ENCODE measurements around the gene PPP2R3A.
A peak's percentile ranks its signal among the peaks of the same experiment; 100 is the strongest.
"Not testable (repeated sequence)": the region's sequence is repeated elsewhere in the genome, so short reads cannot be mapped to it uniquely, and the experiment has no call there.

PPP2R3A gene

DNA sequence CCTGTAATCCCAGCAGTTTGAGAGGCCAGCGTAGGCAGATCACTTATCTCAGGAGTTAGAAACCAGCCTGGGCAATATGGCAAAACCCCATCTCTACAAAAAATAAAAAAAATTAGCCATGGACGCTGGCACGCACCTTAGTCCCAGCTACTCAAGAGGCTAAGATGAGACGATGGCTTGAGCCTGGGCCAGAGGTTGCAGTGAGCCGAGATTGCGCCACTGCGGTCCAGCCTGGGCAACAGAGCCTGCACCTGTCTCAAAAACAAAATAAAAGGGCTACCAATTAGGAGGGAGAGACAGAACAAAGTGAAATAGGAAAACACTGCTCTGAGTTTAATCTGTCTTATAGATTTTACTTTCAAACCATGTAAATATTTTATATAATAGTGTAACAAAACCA is 196.8 kb downstream of the PPP2R3A start:
- no peak for DNase-seq

- DNase-seq, result not testable (repeated sequence)
These were observed 198.1 kb downstream of the PPP2R3A start for GRCh38 chr3:136163607-136164006.

- no peak for DNase-seq
These were observed 201.0 kb downstream of the PPP2R3A start for GRCh38 chr3:136166507-136166906.

DNA sequence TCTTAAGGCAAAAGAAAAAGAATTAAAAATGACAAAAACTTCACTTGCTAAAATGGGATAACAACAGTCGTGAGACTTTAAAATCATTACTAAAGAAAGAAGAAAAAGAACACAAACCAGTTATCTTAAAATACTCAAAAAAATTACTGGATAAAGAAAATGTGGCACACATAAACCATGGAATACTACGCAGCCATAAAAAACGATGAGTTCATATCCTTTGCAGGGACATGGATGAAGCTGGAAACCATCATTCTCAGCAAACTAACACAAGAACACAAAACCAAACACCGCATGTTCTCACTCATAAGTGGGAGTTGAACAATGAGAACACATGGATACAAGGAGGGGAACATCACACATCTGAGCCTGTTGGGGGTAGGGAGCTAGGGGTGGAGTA is 202.7 kb downstream of the PPP2R3A start:
- DNase-seq, result not testable (repeated sequence)

- no peak for DNase-seq
These were observed 205.6 kb downstream of the PPP2R3A start for GRCh38 chr3:136171097-136171542.

- no peak for DNase-seq
These were observed 208.5 kb downstream of the PPP2R3A start for GRCh38 chr3:136173939-136174490.

DNA sequence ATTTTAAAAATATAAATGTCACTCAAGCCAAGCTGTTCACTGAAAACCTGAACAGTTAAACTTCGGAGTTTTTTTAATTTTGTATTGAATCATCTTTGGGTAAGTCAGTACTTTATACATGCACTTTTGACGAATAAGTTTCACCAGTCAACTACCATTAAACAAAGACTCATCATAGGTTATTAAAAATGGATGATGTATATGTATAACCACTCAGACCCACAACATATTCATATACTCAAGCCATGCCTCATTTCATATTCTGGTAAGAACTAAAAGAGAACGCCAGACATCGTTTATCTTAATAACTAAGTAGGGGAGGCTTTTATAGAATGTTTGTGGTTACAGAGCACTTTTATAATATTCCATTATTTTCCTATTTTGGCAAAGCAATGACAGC is 212.3 kb downstream of the PPP2R3A start:
- no peak for DNase-seq

- DNase-seq, result no peak
These were observed 216.2 kb downstream of the PPP2R3A start for GRCh38 chr3:136181741-136182140.

DNA sequence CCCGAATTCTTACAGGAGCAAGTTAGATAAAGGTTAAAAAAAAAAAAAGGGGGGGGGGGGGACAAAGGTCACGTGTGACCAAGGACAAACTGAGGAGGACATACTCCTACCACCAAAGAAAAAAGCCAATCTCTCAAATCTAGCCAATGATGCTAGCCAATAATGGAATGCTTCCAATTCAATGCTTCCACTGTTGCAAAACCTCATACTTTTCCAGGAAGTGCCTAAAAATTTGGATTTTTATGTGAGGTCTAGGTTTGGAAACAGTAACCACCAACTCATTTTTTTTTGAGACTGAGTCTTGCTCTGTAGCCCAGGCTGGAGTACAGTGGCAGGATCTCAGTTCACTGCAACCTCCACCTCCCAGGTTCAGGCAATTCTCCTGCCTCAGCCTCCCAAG is 219.2 kb downstream of the PPP2R3A start:
- no peak for DNase-seq

GRCh38 chr3:136186344-136186743 is 220.8 kb downstream of the PPP2R3A start:
- no peak for DNase-seq

DNA sequence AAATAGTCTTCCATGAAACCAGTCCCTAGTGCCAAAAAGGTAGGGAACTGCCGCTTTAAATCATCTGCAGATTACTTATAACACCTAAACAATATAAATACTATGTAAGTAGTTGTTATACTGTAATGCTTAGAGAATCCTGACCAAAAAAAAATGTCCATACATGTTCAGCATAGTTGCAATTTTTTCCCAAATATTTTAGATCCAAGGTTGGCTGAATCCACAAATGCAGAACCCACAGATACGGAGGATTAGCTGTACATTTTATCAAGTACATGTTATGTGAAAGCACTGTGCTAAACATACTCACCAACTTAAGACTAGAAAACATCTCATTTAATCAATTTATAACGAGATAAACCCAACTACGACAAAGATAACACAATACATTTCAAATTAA is 221.3 kb downstream of the PPP2R3A start:
- DNase-seq, result no peak

- DNase-seq, result no peak
These were observed 222.3 kb downstream of the PPP2R3A start for GRCh38 chr3:136187868-136188267.

DNA sequence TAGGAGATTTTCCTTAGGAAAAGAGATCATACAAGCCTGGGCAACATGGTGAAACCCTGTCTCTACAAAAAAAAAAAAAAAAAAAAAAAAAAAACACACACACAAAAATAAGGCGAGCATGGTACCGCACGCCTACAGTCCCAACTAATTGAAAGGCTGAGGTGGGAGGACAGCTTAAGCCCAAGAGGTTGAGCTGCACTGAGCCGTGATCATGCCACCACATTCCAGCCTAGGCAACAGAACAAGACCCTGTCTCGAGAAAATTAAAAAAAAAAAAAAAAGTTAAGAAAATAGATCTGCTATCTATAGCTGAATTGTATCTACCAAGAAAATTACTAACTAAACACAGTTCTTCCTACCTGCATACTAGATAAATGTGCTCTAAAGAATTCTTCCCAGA is 223.5 kb downstream of the PPP2R3A start:
- DNase-seq, result no peak

DNA sequence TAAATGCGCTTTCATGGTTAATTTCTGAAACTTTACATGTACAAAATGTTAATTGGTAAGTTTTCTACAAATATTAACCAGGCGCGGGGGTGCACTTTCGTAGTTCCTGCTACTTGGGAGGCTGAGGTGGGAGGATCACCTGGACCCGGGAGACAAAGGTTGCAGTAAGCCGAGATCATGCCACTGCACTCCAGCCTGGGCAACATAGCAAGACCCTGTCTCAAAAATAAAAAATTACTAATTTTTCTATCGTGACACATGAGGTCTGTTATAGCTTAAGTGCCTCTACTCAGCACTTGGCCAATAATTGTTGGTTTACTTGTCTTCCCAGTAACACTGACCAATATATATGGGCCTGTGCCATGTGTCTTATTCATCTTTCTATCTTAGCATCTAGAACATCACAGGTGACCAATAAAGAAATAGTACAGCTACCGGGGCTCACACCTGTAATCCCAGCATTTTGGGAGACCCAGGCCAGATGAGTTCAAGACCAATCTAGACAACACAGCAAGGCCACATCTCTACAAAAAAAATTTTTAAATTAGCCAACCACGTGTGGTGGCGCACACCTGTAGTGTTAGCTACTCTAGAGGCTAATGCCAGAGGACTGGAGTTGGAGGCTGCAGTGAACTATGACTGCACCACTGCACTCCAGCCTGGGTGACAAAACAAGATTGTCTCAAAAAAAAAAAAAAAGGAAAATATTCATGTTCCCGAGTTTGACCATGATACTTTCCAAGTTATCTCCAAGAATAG is 224.5 kb downstream of the PPP2R3A start:
- DNase-seq, result no peak

- DNase-seq, result not testable (repeated sequence)
These were observed 226.7 kb downstream of the PPP2R3A start for GRCh38 chr3:136192195-136192594.

DNA sequence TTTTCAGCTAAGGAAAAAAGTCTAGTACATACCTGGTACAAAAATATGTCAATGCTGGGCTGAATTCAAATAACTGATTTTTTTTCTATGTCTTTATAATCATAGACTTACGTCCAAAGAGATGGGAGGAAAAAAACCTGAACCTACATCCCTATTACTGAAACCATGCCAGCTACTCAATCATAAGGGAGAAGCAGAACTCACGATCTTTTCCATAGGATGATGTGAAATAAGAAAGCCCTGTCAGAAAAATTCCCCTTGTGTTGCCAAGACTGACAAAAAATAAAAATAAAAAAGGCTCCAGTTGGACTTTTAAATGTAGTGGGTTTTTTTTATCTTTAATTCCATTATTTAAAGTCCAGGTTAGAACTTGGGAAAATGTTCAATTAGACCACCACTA is 227.3 kb downstream of the PPP2R3A start:
- no peak for DNase-seq

GRCh38 chr3:136193278-136194054 is 227.9 kb downstream of the PPP2R3A start:
- DNase-seq, result peak; percentile 8

GRCh38 chr3:136194409-136195257 is 229.1 kb downstream of the PPP2R3A start:
- DNase-seq, result peak; percentile 54

- peak; percentile 82 for DNase-seq
These were observed 229.9 kb downstream of the PPP2R3A start for GRCh38 chr3:136195258-136196063.

DNA sequence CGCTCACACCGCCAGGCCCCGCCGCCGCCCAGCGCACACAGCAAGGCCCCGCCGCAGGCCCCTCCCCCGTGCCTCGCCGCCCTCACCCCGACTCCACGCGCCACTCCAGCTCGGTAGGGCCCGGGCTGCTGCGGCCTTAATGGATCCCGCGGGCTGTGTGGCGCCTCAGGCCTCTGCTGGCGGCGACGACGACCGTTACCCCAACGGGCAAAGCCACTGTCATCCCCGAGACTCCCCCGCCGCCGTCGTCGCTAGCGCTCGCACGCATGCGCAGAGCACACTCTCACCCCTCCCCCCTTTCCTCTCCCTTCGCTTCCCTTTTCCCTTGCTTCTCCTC is 230.5 kb downstream of the PPP2R3A start, which contains the start of gene MSL2:
Gene MSL2 (minus strand): TSS at position 272 of the 337 bp plus-strand sequence. CDS start 1,222 bp downstream, outside the sequence.
- no peak for DNase-seq

DNA sequence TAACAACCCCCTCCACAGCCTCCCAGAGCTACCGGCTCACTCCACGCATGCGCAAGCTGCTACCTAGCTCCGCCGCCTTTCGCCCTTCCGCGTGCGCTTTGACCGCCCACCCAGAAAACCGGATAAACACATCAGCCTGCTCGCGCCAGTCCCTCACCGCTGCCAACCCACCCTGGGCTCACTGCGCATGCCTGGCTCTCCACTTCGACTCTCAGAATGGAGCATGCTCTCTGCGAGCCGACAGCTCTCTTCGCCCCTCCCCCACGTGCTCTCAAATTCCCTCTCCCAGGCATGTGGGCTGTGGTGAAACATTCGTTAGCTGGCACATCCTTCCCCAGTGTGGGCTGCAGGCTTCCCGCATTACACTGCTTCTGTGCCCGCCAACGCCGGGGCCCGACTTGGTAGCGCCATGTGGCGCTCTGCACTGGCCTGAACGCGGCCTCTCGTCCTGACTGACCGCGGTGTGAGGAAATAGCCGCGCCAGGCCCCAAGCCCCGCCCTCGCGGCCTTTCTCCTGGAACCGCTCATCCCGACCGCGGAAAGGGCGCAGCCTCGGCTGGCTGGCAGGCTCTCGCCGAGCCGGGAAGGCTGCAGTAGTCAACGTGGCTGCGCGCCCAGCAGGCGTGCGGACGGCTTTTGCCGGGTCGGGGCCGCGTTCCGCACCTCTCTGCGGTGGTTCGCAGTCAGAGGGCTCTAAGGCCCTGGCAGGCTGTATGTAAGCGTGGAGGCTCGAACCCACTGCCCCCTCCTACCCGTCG is 231.1 kb downstream of the PPP2R3A start:
- DNase-seq, result peak; percentile 99

All from NCI-H1092 treated with DMSO at 0.1 percent for 48 hours (cell line).